Neuronal stem cell (in vitro differentiated cells): ENCODE data around the gene TMEM200B.
"Not testable (repeated sequence)": the region's sequence is repeated elsewhere in the genome, so short reads cannot be mapped to it uniquely, and the experiment has no call there.

ENCODE experiments used
- DNase-seq: peaks from one replicate; pipeline ENCODE4 v3.0.0-alpha.2; 2013; ENCODE audit warnings: low spot score
- H2AFZ ChIP-seq: one replicate; pipeline ENCODE4 v1.6.1; 2013; ENCODE audit warnings: mild to moderate bottlenecking, low read length, inconsistent platforms
- H2AK5ac ChIP-seq: 2 replicates; pipeline ENCODE4 v1.6.1; 2013; ENCODE audit warnings: low read depth, mild to moderate bottlenecking, inconsistent platforms, low read length, moderate library complexity, mixed read lengths
- H2BK120ac ChIP-seq: 2 replicates; pipeline ENCODE4 v1.6.1; 2013; ENCODE audit warnings: low read depth, mild to moderate bottlenecking, inconsistent platforms, low read length, moderate library complexity, mixed read lengths
- H2BK12ac ChIP-seq: one replicate; pipeline ENCODE4 v1.6.1; 2013; ENCODE audit warnings: low read length, inconsistent platforms
- H2BK15ac ChIP-seq: 2 replicates; pipeline ENCODE4 v1.6.1; 2013; ENCODE audit warnings: mild to moderate bottlenecking, low read length, inconsistent platforms, mixed read lengths
- H2BK5ac ChIP-seq: one replicate; pipeline ENCODE4 v1.6.1; 2013; ENCODE audit warnings: inconsistent platforms, mild to moderate bottlenecking, low read length, moderate library complexity
- H3K14ac ChIP-seq: one replicate; pipeline ENCODE4 v1.6.1; 2013; ENCODE audit warnings: low read length, inconsistent platforms
- H3K18ac ChIP-seq: 2 replicates; pipeline ENCODE4 v1.6.1; 2013; ENCODE audit warnings: low read length, inconsistent platforms
- H3K23ac ChIP-seq: 2 replicates; pipeline ENCODE4 v1.6.1; 2013; ENCODE audit warnings: low read depth, mild to moderate bottlenecking, mixed read lengths, low read length, inconsistent platforms; ENCODE audit not compliant: poor library complexity
- H3K27ac ChIP-seq: replicated peaks from 3 replicates; pipeline ENCODE4 v1.5.1; 2013; ENCODE audit warnings: low read length, inconsistent platforms
- H3K27me3 ChIP-seq, 3 experiments: 2 replicates each; pipeline ENCODE4 v1.6.1; 2013; ENCODE audit warnings: low read length in 3 of 3, mild to moderate bottlenecking in 2 of 3, inconsistent platforms in 1 of 3, low read depth in 1 of 3, mixed read lengths in 1 of 3, moderate library complexity in 1 of 3; ENCODE audit not compliant: control insufficient read depth in 3 of 3, insufficient read depth in 3 of 3
- H3K36me3 ChIP-seq, 2 donors: replicated peaks in 1 of 2; 2 replicates each; pipeline ENCODE4 v1.6.1; 2013; ENCODE audit warnings: low read length in 2 of 2; ENCODE audit not compliant: control insufficient read depth in 2 of 2, insufficient read depth in 2 of 2
- H3K4ac ChIP-seq: 2 replicates; pipeline ENCODE4 v1.6.1; 2013; ENCODE audit warnings: inconsistent platforms, mild to moderate bottlenecking, low read length, moderate library complexity
- H3K4me1 ChIP-seq, 2 donors: 1 replicate in 1 of 2; 2 replicates in 1 of 2; pipeline ENCODE4 v1.6.1; 2013; ENCODE audit warnings: low read length in 2 of 2, low read depth in 1 of 2; ENCODE audit not compliant: control insufficient read depth in 2 of 2, insufficient read depth in 1 of 2
- H3K4me2 ChIP-seq: one replicate; pipeline ENCODE4 v1.6.1; 2013; ENCODE audit warnings: mild to moderate bottlenecking, low read length, inconsistent platforms; ENCODE audit not compliant: insufficient read depth, poor library complexity, severe bottlenecking
- H3K4me3 ChIP-seq, 2 donors: 2 replicates each; pipeline ENCODE4 v1.5.1; 2013; ENCODE audit warnings: low read length in 2 of 2, mild to moderate bottlenecking in 2 of 2, inconsistent platforms in 1 of 2, moderate library complexity in 1 of 2
- H3K79me1 ChIP-seq: one replicate; pipeline ENCODE4 v1.6.1; 2013; ENCODE audit warnings: low read depth, mild to moderate bottlenecking, inconsistent platforms, low read length, moderate library complexity
- H3K9ac ChIP-seq: one replicate; pipeline ENCODE4 v1.6.1; 2013; ENCODE audit warnings: mild to moderate bottlenecking, low read depth, low read length, inconsistent platforms; ENCODE audit not compliant: poor library complexity
- H3K9me3 ChIP-seq, 2 donors: replicated peaks in 1 of 2; 2 replicates each; pipeline versions ENCODE3 to v1.6.1; 2013; ENCODE audit warnings: low read length in 2 of 2, mild to moderate bottlenecking in 2 of 2, inconsistent platforms in 1 of 2, low read depth in 1 of 2, mixed read lengths in 1 of 2, moderate library complexity in 1 of 2; ENCODE audit not compliant: control insufficient read depth in 2 of 2, insufficient read depth in 1 of 2
- H4K8ac ChIP-seq: one replicate; pipeline ENCODE4 v1.6.1; 2013; ENCODE audit warnings: low read depth, mild to moderate bottlenecking, inconsistent platforms, low read length, moderate library complexity
- H4K91ac ChIP-seq: one replicate; pipeline ENCODE4 v1.6.1; 2013; ENCODE audit warnings: low read length, low read depth, mild to moderate bottlenecking, inconsistent platforms; ENCODE audit not compliant: poor library complexity
- WGBS, 2 donors: extraction: QIAGEN DNeasy Blood & Tissue Kit; methylation state at CpG; one replicate each; pipeline ENCODE4 v1.1.7; 2013; ENCODE audit warnings: missing lambda C conversion rate in 2 of 2, mixed read lengths in 1 of 2; ENCODE audit not compliant: insufficient read length in 2 of 2, insufficient replicate concordance in 1 of 2; ENCODE audit errors: extremely low coverage in 2 of 2; 5-methylcytosine and 5-hydroxymethylcytosine counted together

Gene TMEM200B

DNA sequence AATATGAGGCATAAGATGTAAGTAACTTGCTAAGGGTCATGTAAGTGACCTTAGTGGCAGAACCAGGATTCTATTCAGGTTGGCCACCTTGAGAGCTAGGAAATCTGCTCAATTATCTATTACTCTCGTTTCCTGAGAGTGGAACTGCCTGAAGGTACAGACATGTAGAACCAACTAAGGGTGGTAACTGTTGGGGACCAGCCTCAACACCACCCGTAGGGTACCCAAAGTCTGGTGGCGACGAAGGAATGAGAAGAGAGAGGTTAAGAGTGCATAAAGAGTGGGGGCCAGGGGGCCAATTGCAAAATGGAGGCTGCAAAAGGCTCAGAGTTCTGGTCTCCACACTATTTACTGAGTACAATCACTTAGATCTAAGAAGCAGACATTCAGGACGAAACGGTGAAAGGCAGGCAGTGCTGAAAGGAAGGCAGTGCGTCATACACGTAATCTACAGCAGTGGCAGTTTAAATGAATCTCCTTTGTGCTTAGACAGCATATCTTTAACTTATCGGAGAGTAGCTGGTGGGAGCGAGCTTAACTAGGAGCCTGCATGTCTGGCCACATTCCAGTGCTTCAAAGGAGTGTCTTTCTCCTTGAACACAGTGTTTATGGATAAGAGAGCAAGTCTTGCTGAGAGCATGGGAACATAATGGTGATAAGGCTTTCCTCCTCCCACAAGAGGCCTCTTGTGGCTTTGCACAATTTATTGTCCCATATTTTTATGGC lies 33.0 kb upstream of the TMEM200B start:
- Histone ChIP-seq H2AK5ac (no peak overlapping the region), H4K8ac (no peak overlapping the region), H3K36me3 (peaks cover 36 to 98% of the 10 kb centered on the region in 2 donors), H3K79me1 (peaks cover 2% of the 10 kb centered on the region), H3K4ac (no peak overlapping the region), H3K18ac (no peak overlapping the region), H2BK15ac (no peak overlapping the region), H3K4me2 (no peak overlapping the region), H4K91ac (no peak overlapping the region), H2BK120ac (no peak overlapping the region), H3K27ac (no peak overlapping the region), H3K4me1 (no peaks in the 10 kb centered on the region), H2BK5ac (no peak overlapping the region), H3K4me3 (no peak overlapping the region), H3K27me3 (no peaks in the 10 kb centered on the region), H2BK12ac (no peak overlapping the region), H3K9ac (no peak overlapping the region), H2AFZ (no peak overlapping the region), H3K9me3 (no peaks in the 10 kb centered on the region), H3K23ac (no peak overlapping the region), H3K14ac (no peak overlapping the region)
- no CpG with 5 or more reads among the region's 10 CpGs for WGBS, 2 donors
- DNase-seq: no peak

- no peak overlapping the region for H2BK5ac ChIP-seq
- H3K9me3 ChIP-seq: no peaks in the 10 kb centered on the region
- no peak overlapping the region for H3K23ac ChIP-seq
- no peak overlapping the region for H3K4me2 ChIP-seq
- no peak overlapping the region for H3K27ac ChIP-seq
- no peak overlapping the region for H2BK120ac ChIP-seq
- peaks cover 2% of the 10 kb centered on the region for H3K79me1 ChIP-seq
- H3K18ac ChIP-seq: no peak overlapping the region
- no peaks in the 10 kb centered on the region for H3K4me1 ChIP-seq
- DNase-seq: no peak
- peaks cover 54 to 99% of the 10 kb centered on the region in 2 donors for H3K36me3 ChIP-seq
- H4K91ac ChIP-seq: no peak overlapping the region
- H3K4me3 ChIP-seq: no peak overlapping the region
- H2BK15ac ChIP-seq: no peak overlapping the region
- H2AK5ac ChIP-seq: no peak overlapping the region
- H3K14ac ChIP-seq: no peak overlapping the region
- H3K27me3 ChIP-seq: no peaks in the 10 kb centered on the region
- no peak overlapping the region for H2BK12ac ChIP-seq
- no peak overlapping the region for H2AFZ ChIP-seq
- no peak overlapping the region for H4K8ac ChIP-seq
- no CpG with 5 or more reads among the region's 8 CpGs for WGBS, 2 donors
- no peak overlapping the region for H3K4ac ChIP-seq
- no peak overlapping the region for H3K9ac ChIP-seq
Observed at GRCh38 chr1:29152046-29152805, 28.5 kb upstream of the TMEM200B start.

- peaks cover 66 to 99% of the 10 kb centered on the region in 2 donors for H3K36me3 ChIP-seq
Observed at GRCh38 chr1:29150346-29150745, 26.6 kb upstream of the TMEM200B start.

More at GRCh38 chr1:29150346-29150745, 26.6 kb upstream of the TMEM200B start:
- not testable (repeated sequence) for H2BK5ac ChIP-seq, H2AFZ ChIP-seq, H3K4me2 ChIP-seq, H2AK5ac ChIP-seq, H3K27me3 ChIP-seq, H3K14ac ChIP-seq, H3K9ac ChIP-seq, H3K4me3 ChIP-seq, H2BK15ac ChIP-seq, H3K9me3 ChIP-seq, H3K27ac ChIP-seq, H3K4me1 ChIP-seq, H4K8ac ChIP-seq, H3K79me1 ChIP-seq, H3K4ac ChIP-seq, H2BK120ac ChIP-seq, H4K91ac ChIP-seq, H3K23ac ChIP-seq, H3K18ac ChIP-seq, H2BK12ac ChIP-seq, DNase-seq
- no CpG with 5 or more reads among the region's 9 CpGs for WGBS, 2 donors
